Vagina (tissue), 2 donors: ENCODE measurements around the gene SLC8A1.

Experiments used
- POLR2A ChIP-seq, 2 donors: fragments of 450-650 bp; IDR thresholded peaks; one replicate each; pipeline ENCODE4 v1.6.1; 2017; ENCODE audit warnings: antibody characterized with exemption in 2 of 2, mild to moderate bottlenecking in 2 of 2, moderate library complexity in 2 of 2
- POLR2AphosphoS5 ChIP-seq, 2 donors: sonication (generic); formaldehyde crosslinking; IDR thresholded peaks; one replicate each; pipeline ENCODE4 v1.9.0; 2017; ENCODE audit warnings: antibody characterized with exemption in 2 of 2, mild to moderate bottlenecking in 2 of 2, low read depth in 1 of 2; ENCODE audit not compliant: insufficient read depth in 1 of 2
- TF ChIP-seq, protein P1 (sequence below), 3 experiments: fragments of 450-650 bp in 2 of 3; fragments of 200-600 bp in 1 of 3; sonication (generic) in 1 of 3; IDR thresholded peaks; one replicate each; pipeline ENCODE4 v1.5.1; 2017 to 2019; ENCODE audit warnings: antibody characterized with exemption in 3 of 3, mild to moderate bottlenecking in 2 of 3, moderate library complexity in 2 of 3

DNA sequence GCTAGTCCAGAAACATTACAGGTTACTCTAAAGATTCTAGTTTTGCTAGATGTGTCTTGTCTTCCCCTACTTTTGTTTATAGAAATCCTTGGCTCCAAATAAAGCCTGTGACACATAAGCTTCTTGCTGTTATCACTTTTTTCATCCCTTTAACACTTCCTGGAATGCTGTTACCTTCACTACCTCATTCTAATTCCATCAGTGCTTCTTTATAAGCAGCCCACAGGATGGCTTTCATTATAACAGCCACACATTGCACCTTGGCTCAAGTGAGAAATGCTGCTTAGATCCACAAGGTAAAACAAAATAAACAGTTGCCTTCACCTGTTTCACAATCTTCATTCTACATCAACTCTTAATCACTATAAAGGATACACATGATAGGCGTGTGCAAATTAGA lies 221.7 kb downstream of the SLC8A1 start:
- TF ChIP-seq POLR2A (IDR thresholded peaks at IDR 0.05) (no peak), POLR2AphosphoS5 (IDR thresholded peaks at IDR 0.05; ENCODE audit: insufficient read depth in 1 of 2, low read depth in 1 of 2) (no peak)
- TF ChIP-seq, protein P1, sequence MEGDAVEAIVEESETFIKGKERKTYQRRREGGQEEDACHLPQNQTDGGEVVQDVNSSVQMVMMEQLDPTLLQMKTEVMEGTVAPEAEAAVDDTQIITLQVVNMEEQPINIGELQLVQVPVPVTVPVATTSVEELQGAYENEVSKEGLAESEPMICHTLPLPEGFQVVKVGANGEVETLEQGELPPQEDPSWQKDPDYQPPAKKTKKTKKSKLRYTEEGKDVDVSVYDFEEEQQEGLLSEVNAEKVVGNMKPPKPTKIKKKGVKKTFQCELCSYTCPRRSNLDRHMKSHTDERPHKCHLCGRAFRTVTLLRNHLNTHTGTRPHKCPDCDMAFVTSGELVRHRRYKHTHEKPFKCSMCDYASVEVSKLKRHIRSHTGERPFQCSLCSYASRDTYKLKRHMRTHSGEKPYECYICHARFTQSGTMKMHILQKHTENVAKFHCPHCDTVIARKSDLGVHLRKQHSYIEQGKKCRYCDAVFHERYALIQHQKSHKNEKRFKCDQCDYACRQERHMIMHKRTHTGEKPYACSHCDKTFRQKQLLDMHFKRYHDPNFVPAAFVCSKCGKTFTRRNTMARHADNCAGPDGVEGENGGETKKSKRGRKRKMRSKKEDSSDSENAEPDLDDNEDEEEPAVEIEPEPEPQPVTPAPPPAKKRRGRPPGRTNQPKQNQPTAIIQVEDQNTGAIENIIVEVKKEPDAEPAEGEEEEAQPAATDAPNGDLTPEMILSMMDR (IDR thresholded peaks at IDR 0.05), result no peak
